Esophagus squamous epithelium (tissue), 4 donors: Measurements from ENCODE around the gene CPSF4.

Experiments
- POLR2A ChIP-seq, 4 donors: fragments of 450-650 bp; IDR thresholded peaks; one replicate each; pipeline ENCODE4 v1.6.1; 2017; ENCODE audit warnings: antibody characterized with exemption in 4 of 4, mild to moderate bottlenecking in 4 of 4, moderate library complexity in 3 of 4
- TF ChIP-seq, protein P1 (sequence below), 6 experiments: fragments of 450-650 bp in 4 of 6; fragments of 200-600 bp in 2 of 6; sonication (generic) in 2 of 6; IDR thresholded peaks; one replicate each; pipeline ENCODE4 v1.5.1; 2016 to 2019; ENCODE audit warnings: antibody characterized with exemption in 6 of 6, mild to moderate bottlenecking in 4 of 6, moderate library complexity in 4 of 6

- TF ChIP-seq, protein P1, sequence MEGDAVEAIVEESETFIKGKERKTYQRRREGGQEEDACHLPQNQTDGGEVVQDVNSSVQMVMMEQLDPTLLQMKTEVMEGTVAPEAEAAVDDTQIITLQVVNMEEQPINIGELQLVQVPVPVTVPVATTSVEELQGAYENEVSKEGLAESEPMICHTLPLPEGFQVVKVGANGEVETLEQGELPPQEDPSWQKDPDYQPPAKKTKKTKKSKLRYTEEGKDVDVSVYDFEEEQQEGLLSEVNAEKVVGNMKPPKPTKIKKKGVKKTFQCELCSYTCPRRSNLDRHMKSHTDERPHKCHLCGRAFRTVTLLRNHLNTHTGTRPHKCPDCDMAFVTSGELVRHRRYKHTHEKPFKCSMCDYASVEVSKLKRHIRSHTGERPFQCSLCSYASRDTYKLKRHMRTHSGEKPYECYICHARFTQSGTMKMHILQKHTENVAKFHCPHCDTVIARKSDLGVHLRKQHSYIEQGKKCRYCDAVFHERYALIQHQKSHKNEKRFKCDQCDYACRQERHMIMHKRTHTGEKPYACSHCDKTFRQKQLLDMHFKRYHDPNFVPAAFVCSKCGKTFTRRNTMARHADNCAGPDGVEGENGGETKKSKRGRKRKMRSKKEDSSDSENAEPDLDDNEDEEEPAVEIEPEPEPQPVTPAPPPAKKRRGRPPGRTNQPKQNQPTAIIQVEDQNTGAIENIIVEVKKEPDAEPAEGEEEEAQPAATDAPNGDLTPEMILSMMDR (IDR thresholded peaks at IDR 0.05), result no peak
- TF ChIP-seq POLR2A (IDR thresholded peaks at IDR 0.05), result no peak
Measured at GRCh38 chr7:99465421-99465768, 26.7 kb downstream of the CPSF4 start.
